Prostate gland (tissue), 2 donors: ENCODE results near the gene DEFB113.

Experiments used
- CTCF ChIP-seq, 4 experiments: fragments of 200-600 bp in 2 of 4; fragments of 450-650 bp in 2 of 4; sonication (generic) in 2 of 4; IDR thresholded peaks; 1 replicate in 3 of 4; 2 replicates in 1 of 4; pipeline ENCODE4 v1.5.1; 2016 to 2019; ENCODE audit warnings: antibody characterized with exemption in 4 of 4, mild to moderate bottlenecking in 2 of 4, moderate library complexity in 2 of 4
- POLR2AphosphoS5 ChIP-seq: sonication (generic); formaldehyde crosslinking; IDR thresholded peaks from one replicate; pipeline ENCODE4 v1.6.1; 2017; ENCODE audit warnings: antibody characterized with exemption

GRCh38 chr6:49929340-49929739 is 40.1 kb downstream of the DEFB113 start:
- no peak for TF ChIP-seq CTCF (IDR thresholded peaks at IDR 0.05)
- no peak for TF ChIP-seq POLR2AphosphoS5
